Lower leg skin (tissue), 3 donors: ENCODE measurements around the gene CRYGC.

Source experiments
- CTCF ChIP-seq, 3 donors: fragments of 450-650 bp; IDR thresholded peaks; one replicate each; pipeline ENCODE4 v1.5.1; 2016; ENCODE audit warnings: antibody characterized with exemption in 3 of 3, mild to moderate bottlenecking in 3 of 3, moderate library complexity in 2 of 3
- POLR2A ChIP-seq, 2 donors: fragments of 450-650 bp; IDR thresholded peaks; one replicate each; pipeline ENCODE4 v1.6.1; 2016 to 2017; ENCODE audit warnings: antibody characterized with exemption in 2 of 2, mild to moderate bottlenecking in 1 of 2, moderate library complexity in 1 of 2

- TF ChIP-seq CTCF (IDR thresholded peaks at IDR 0.05), result no peak
- TF ChIP-seq POLR2A (IDR thresholded peaks at IDR 0.05), result no peak
Observed at GRCh38 chr2:208090420-208090819, 39.2 kb downstream of the CRYGC start.
